GM19324 (cell line): Measurements from ENCODE around the gene CSMD2.

Experiments
- ATAC-seq: cut with Tn5 transposase; IDR thresholded peaks from one replicate; pipeline ENCODE4 v1.9.1; 2021; ENCODE audit warnings: mild to moderate bottlenecking, moderate library complexity; ENCODE audit not compliant: unreplicated experiment, low FRiP score

The CSMD2 gene

DNA sequence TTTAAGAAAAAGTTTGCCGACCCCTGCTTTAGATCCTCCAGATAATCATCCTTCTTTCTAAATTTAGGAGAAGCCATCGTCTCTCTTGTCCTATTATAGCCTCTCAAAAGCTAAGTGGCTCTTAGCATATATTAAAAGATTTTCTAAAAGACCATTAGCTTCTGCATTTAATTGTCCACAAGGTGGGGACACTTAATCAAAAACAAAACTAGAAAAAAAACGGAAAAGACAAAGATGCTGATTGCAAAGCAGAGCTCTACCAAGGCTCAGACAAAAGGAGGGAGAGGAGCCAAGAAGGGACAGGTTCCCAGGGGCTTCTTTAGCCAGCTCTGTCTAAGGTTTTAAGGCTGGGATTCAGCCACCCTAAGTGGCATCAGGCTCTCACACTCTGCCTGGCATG lies 429.4 kb downstream of the CSMD2 start:
- no peak for ATAC-seq

DNA sequence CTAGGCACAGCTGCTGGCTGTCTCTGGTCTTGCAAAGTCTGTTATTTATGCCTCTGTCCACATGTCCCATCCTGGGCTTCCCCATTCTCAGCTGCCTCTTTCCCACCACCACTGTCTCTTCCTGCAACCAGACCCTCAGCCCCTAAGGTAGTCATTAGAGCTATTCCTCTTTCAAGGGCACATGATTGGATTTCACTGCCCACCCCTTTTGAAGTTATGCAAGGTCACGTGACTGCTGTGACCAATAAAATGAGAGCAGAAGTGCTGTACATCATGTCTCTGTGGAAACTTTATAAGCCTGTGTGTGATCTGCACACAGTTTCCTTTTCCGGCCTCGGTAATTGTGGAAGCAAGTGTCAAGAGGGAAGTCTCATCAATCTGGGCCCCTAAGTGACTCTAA lies 437.7 kb downstream of the CSMD2 start:
- ATAC-seq = no peak

DNA sequence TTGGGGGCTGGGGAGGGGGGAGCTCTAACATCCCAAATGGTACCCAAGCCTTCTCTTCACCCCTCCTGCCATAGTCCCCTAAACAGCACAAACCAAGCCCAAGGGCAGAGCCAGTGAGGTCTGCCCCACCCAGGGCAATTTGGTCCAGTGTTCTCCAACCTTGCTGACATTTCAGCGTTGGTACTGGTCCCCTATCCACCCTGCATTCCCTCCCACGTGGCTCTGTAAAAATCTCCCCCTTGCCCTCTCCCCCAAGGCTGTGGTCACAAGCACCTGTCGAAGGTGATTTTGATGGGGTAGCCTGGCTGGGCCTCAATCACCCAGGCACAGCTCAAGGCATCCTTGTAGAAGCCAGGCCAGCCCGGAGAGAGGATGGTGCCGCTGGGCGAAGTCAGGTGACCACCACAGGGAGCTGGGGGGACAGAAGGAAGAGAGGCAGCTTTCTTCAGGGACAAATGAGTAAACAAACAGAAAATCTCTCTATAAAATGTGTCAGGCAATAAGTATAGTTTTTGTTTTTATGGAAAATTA lies 438.7 kb downstream of the CSMD2 start:
- no peak for ATAC-seq

DNA sequence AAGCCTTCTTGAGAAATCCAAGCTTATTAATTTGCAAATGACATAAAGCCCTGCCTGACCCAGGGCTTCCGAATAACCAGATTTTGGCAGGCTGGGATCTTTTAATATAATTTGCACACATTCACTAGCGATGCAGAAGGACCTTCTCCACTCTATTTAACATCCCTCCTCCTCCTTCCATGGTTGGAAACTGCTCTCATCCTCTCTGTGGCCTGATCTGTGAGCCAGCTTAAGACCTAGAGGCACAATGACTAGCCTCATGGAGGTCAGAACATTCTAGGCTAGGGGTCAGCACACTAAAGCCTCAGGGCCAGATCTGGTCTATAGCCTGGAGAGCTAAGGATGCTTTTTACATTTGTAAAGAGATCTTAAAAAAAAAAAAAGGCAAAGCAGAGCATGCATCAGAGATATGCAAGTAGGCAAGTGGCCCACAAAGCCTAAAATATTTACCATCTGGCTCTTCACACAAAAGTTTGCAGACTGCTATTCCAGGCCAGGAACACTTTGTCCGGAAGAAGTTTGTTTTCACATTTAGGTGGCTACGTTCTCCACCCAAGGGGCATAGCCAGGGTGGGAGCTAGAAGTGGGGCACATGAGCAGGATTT lies 439.4 kb downstream of the CSMD2 start:
- no peak for ATAC-seq

DNA sequence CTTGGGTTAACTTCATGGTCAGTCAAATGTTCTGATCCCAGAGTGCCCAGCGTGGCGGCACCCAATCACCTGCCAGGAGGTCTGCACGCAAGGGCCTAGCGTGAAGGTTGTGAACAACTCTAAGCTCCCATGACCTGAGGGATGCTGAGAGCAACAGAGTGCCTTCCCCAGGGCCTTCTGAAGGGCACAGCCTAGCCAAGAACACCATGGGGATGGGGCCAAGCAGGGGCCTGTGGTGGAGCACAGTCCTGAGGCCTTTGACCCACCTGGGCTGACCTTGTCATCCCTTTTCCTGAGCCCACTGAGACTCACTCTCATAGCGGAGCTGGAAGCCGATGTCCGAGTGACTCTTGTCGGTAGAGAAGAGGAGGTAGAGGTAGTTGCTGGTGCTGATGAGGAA lies 440.0 kb downstream of the CSMD2 start:
- ATAC-seq = no peak

DNA sequence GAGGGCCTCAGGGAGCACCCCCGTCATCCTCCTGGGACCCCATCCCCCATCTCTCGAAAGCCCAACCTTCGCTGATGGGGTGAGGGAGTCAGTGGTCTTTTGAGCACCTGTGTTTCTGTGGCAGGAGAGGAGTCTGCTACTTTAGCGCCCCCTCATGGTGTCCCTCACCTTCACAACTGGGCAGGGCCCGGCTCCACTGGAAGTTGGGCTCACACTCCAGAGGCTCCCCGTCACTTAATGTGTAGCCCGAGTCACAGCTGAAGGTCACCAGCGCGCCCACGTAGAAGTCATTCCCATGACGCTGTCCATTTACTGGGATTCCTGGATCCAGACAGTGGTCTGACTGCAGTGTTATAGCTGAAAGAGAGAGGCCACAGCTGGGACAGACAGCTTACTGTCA lies 440.7 kb downstream of the CSMD2 start:
- ATAC-seq = no peak

DNA sequence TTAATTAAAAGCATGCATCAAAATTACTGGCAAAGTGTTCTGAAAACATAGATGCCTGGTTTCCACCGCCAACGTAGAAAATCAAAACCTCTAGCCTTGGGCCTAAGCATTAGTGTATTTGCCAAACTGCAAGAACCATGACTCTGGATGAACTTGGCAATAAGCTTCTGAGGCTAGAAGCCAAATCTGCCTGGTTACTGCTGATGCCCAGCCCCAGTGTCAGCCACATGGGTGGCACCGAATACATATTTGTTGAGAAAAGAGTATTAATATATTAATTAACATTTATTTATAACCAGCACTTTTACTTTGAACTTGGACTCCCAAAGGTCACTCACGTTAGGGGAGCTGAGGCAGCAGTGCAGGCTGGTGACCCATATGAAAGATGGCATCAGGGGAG lies 441.8 kb downstream of the CSMD2 start:
- no peak for ATAC-seq

DNA sequence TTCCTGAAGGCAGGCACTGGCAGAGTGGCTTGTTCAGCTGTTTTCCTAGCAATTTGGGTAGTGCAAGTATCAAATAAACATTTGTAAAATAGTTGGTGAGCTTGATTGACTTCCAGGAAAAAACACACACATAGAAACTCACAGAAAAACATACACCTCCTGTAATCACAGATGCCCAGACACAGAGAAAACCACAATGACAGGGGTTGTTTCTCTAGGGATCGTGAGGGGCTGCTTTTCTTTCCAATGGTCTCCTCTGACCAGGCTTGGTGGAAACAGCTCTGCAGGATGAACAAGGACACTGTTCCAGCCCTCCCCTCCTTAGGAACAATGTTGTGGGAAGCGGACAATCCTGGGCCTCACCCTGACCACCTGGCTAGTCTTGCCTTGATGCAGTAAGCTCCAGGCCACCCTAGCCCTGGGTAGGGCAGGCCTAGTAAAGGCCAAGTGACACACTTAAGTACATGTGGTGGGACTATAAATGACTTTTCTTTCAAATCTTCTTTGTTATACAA lies 443.7 kb downstream of the CSMD2 start:
- no peak for ATAC-seq

DNA sequence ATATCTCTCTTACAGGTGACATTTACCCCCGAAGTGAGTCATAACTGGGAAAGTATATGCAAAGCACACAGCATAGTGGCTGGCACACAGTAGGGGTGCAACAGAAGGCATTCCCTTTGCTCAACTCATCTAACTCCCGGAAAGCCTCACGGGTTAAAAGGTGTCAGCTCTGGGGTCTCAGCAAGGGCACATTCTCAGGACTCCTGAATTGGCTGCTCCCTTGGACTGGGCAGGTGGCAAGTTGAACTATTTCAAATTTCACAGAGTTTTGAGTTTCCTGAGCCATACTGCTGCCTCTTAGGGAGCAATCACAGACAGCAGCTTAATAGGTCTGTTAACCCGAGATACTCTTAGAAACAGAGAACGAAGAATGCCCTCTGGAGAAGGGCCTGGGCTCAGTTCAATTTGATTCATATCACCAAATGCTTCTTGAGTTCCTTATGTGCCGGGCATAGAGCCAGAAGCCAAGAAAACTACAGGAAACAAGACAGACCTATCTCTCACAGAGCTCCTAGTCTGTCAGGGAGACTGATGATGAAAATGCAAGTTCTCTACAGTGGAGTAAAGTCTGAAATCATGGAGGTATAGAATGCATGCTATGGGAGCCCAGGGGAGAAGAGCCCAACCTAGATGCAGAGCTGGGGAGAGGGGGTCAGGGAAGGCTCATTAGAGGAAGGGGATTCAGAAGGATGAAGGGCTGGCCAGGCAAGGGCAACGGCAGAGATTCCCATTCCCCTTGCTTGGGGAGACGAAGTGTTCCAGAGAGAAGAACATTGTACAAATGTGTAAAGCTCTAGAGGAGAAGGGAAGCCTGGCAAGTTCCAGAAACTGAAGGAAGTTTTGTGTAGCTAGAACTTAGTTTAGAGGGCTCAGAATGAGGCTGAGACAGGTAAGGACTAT lies 445.0 kb downstream of the CSMD2 start:
- ATAC-seq = no peak

DNA sequence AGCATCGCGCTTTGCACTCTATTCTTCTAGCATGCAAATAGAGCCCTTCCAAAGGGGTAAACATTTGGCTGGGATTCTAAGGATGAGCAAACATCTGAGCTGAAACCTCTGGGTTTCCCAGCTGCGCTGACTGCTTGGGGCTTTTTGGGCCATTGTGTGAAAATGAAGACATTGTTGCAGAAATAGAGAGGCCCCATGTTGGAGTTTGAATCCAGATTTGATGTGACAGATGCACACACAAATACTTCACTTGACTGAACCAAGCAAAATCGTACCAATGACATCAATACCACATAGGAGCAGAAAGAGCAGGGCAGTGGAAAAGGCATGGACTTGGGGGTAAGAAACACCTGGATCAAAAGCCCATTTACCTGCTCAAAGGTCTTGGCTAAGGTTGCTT lies 445.7 kb downstream of the CSMD2 start:
- no peak for ATAC-seq

DNA sequence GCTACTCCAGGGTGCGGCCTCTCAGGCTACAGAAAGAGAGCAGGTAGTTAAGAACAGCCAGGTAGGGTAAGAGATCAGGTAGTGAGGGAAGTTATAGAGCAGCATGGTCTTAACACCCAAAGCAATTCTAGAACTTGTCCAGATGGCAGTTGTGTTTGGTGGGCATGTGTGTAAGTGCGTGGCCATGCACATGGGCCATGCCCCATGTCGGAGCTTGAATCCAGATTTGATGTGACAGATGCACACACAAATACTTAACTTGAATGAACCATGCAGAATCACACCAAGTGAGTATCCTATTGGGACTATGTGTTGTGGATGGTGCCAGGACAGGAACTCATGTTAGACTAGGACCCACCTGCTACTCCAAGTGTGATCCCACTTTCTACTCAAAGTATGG lies 446.8 kb downstream of the CSMD2 start:
- ATAC-seq = no peak

DNA sequence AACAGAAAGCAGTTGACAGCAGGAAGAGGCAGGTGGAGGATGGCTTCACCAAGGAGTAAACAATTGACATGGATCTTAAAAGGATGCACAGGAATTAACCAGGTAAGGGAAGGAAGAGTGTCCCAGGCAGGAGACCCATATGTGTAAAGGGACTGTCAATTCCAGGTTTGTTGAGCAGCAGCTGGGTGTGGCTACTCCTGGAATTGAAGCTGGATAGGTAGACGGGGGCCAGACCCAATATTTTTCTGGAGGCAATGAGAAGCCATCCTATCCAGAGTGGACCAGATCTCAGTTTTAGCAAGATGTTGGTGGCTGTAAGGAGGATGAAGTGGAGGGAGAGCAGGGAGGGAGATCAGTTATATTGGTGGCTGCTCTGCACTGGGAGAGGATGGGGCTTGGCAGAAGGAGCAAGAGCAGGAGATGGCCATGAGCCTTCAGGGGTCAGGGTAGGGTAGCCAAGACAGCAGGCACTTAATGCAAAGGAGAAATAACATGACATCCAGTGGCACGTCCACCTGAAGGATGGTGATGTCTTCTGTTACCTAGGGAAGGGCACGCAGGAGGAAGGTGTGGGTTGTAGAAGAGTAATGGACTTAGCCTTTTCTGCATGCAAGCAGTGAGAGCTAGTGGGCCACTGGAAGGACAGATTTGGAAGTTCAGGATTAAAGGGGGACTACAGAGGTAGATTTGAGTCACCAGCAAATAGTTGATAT lies 447.9 kb downstream of the CSMD2 start:
- no peak for ATAC-seq

DNA sequence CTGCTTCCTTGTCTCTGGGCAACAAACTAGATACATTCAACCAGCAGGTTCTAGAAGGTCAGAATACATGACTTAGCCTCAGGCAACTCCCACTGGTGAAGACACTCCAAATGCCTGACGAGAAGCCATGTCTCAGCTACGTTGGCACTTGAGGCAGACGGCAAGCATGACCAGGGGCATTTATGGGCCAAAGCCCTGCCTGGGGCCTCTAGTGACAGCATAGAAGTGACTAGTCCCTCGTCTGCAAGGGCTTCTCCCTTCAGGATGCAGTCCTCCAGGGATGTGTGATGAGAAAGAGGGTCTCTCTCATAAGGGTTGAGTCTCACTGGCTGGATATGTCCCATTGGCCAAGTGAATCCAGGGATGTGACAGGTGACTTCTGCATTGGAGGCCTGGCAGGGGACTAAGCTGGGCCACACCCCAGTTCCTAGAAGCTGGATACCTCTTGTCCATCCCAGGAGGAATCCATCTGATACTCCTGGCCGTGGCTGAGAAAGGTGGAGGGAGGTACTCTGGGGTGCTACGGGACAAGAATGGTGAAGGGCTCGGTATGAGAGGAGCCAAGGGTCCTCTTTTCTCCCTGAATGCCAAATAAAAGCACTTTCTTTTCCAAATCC lies 449.7 kb downstream of the CSMD2 start:
- no peak for ATAC-seq

DNA sequence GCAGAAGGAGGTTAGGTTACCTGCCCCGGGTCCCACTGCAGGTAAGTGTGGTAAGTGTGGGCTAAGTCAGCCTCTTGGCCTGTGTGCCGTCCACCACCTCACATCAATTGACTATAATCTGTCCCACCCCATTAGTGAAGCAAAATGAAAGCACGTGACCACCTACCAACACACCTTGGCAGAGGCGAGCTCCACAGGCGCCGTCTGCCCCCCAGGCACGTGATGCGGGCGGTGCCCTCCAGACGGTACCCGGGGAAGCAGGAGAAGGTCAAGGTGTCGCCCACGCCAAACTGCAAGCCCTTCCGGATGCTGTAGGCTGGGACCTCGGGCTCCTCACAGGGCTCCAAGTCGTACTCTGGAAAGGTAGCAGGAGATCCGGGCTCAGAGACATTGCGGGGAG lies 450.6 kb downstream of the CSMD2 start:
- ATAC-seq = no peak

DNA sequence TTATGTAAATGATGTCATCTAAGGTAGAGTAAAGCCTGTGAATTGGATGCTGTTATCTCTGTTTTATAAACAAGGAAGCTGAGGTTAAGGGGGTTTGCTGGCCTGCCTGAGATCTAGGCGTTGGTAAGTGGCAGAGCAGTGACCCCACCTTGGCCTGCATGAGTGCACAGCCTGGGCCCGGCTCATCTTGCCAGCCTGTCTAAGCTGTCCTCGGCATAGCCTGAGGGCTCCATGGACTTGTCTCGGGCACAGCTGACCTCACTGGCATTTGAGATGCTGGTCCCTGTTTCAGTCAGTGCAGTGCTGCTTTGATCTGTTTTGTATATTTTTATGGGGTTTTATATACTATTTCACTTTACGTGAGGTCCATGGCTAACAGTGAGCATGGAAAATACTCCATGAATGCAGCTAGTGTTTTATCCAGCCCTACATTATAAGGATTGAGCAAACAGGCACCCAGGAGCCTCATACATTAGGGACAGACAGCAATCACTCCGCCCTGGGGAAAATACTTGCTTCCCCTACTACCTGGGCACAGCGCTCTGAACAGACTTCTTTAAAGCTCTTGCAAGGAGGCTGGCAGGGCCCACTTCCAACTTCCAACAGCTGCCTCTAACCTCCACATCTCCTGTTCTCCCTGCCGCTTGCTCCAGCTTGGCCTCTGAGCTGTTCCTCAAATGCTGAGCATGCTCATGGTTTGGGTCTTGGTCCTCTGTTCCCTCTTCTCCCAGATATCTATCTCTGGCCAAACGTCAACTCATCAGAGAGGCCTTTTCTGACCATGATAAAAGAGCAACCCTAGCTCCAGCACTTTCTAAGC lies 451.8 kb downstream of the CSMD2 start:
- ATAC-seq = no peak

DNA sequence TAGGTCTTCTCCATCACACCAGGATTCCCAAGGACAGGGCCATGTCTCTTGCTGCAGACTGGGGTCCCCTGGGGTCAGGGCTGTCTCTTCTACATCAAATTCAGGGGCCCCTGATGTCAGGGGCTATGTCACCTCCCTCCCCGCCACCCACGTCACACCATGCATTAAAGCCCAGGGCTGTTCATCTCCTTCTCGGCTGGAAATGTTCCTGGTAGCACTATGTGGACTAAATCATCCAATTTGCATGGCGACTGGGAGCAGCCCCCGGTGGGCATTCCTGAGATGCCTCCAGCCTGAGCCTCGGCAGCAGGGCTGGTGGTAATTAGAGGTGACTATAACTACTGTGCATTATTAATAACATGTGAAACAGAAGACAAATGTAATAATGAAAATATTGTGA lies 452.8 kb downstream of the CSMD2 start:
- no peak for ATAC-seq

DNA sequence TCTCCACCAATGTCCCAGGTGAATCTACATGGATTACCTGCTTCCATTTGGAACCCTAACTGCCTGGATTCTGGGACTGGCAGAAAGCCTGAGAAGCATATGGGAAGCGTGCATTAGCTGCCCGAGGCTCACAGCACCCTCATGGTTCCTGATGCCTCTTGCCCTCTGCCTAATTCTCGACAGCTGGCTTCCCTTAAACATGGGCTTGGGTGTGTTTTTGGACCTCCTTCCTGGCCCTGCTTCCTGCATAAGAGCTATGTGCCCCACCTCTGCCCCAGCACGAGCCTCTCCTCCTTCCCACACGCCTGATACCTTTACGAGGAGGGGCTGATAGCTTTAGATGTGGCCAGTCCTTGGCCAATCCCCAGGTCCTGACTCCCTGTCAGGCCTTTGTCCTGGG lies 453.5 kb downstream of the CSMD2 start:
- ATAC-seq = no peak

DNA sequence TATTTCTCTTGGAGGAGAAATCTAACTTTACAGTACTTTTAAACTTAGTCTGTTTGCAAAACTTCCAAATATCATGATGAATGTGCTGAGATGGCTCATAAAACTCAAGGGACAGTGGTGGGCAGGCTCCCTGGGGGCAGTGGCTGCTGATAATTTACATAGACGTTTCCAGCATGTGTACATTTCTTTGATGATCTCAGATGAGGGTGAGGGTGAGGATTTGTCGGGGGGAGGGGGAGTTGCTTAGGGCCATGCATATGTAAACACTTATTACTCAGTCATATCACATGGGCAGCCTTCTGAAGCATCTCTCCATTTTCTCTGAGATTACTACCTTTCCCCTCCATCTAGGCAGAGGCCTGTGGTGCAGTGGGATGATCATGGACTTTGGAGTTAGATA lies 454.1 kb downstream of the CSMD2 start:
- no peak for ATAC-seq

DNA sequence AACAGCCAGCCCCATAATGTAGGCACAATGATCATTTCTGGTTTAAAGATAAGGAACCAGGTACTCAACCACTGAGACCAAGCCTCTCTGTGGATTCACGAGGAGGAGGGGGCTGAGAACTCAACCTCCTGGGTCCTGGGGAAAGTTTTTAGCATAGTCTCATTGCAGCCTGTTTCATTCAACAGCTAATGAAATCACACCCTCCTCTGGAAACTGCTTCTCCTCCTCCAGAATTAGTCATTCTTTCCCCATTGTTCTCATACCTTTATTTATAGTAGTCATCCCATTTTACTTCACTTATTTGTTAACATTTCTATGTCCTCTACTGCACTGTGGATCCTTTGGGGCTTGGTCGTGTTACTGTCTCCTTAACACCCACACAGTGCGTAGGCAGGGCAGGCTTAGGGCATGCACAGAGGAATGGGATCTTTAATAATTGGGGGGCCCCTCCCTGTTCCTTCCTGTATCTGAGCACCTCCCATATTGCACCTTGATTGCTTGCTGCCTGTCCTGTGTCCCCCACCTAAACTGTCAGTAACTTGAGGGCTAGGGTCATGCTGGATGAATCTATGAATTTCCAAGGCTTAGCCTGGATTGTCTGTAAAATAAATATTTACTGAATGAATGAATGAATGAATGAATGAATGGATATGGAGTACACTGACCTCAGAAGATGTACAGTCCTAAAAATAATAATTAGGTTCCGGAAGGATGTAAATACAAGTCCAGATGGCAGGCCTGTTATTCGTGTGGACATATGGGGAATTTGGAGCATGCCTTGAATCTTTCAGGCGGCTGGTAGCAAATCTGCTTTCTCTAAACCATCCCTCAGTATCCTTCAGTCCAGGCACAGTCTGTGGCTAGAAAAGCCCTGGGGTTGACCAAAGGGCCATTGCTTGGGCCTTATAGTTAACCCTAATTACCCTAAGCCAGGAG lies 455.0 kb downstream of the CSMD2 start:
- ATAC-seq = no peak
